Activated CD4-positive, CD25-positive, alpha-beta regulatory T cell treated with anti-CD3 and anti-CD28 coated beads, Interleukin-2, amount 50 U/mL, for 72 hours (primary cell): Measurements from ENCODE around the gene KLHDC3.
A peak's percentile ranks its signal among the peaks of the same experiment; 100 is the strongest.
"Not testable (repeated sequence)": the region's sequence is repeated elsewhere in the genome, so short reads cannot be mapped to it uniquely, and the experiment has no call there.

Experiments used
- DNase-seq: peaks from one replicate; pipeline ENCODE4 v3.0.0; 2021

The KLHDC3 gene

DNA sequence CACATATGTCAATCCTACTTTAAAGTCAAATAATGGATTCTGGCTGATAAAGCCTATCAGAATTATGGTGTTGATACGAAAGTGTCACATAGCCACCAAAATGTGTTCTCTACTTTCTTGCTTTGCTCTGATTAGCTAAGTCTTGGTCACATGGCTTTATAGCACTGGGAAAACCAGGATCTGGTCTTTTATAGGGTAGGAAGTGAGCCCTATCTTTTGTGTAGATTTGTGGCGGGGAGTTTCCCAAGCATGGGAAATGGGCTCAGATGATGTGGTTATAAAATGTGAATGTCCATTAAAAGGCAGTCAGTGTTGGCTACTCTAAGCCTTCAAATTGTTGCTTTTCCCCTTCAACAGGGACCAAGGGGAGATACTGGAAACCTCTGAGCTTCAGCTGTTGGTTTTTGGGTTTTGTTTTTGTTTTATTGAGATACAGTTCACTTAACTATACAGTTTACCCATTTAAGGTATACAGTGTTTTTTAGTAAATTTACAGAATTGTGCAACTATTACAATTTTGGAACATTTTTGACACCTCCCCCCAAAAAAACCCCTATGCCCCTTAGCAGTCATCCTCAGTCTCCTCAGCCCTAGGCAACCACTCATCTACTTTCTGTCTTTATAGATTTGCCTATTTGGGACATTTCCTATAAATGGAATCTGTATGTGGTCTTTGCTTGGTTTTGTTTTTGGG, 19.6 kb downstream of the KLHDC3 start:
- no peak for DNase-seq

DNA sequence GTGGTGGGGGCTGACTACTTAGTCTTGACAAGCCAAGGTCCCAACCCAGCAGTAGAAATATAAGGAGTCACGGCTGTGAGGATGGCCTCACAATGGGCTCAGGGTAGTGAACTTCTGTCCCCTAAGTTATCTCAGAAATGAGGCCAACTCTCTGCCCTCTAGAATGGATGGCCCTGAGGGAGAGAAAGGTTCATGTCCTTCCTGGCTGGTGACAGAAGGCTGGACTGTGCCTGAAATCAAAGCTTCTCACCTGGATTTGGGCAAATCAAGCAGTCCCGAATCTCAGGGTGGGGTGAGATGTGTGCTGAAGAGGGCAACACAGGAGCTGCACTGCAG, 20.1 kb downstream of the KLHDC3 start:
- no peak for DNase-seq

DNA sequence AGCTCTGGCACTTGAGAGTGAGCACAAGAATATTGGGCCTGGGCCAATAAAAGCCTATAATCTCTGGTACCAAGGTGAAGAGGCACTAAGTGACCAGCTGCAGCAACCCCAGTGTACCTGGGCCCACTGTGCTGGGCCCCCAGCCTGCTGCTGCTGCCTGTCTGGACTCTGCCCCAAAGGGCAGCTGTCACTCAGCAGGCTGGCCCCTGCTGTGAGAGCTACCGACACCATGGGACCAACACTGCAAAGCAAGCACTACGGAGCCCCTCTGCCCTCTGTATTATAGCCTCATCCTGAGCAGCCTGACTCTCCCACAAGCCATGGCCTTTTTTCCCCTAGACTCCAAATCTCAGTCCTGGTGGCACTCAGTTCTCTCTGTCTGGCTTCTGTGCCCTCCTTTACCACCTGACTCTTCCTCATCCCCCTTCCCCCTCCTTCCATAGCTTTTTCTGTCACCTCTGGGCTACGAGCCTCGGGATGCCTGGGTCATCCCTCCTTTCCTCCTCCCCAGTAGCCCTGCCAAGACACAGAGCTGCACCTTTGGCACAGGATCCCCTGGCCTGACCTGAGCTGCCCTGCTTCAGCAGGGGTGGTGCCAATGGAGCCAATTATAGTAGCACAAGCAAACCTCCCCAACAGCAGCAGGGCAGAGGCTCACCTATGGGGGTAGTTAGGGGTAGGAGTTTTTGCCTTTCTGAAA, 21.6 kb downstream of the KLHDC3 start:
- DNase-seq: no peak

DNA sequence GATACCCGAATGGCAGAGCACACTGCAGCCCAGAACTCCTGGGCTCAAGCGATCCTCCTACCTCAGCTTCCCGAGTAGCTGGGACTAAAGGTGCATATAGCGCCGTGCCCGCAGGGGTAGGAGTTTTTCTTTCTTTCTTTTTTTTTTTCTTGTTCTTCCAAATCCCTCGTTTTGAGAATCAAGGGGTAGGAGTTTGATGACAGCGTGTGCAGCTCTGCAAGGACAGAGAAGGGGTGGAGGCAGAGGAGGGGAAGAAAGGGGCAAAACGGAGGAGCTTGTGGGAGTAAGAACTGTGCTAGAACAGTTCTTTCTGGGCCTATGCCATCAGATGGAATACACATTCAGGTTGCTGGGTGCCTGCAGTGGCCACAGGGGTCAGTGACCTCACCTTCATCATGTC, 22.7 kb downstream of the KLHDC3 start:
- DNase-seq: no peak

DNA sequence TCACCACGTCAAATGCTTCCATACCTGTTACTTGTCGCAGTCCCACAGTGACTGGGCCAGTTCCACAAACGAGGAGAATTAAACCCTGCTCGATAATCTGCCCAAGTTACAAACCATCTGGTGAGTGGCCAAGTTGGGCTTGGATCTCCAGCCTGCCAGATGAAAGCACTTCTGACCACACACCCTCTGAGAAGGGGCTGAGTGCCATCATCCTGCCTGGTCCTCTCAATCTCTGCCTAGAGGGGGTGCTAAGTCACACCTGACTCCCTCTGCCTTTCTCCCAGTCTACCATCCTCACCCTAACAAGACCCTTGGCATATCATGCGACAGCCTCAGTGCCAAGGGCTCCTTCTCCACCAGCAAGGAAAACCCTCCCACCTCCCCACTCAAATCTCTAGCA, 23.1 kb downstream of the KLHDC3 start:
- no peak for DNase-seq

DNA sequence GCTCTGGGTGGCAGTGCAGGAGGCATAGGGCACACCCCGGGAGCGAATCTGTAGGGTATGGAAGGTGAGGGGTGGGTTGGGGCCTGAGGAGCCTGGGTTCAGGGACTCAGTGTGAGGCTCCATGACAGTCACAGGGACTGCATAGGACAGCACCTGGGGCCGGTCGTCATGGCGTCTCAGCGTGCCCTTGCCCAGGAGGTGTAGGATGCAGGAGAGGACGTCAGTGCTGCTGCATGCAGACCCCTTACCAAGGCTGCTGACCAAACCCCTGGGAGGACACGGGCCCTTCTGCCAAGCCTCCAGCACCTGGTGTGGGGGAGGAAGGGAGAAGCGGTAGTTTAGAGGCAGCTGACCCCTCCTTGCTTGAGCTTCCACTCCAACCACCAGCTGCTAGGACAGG, 23.7 kb downstream of the KLHDC3 start:
- no peak for DNase-seq

DNA sequence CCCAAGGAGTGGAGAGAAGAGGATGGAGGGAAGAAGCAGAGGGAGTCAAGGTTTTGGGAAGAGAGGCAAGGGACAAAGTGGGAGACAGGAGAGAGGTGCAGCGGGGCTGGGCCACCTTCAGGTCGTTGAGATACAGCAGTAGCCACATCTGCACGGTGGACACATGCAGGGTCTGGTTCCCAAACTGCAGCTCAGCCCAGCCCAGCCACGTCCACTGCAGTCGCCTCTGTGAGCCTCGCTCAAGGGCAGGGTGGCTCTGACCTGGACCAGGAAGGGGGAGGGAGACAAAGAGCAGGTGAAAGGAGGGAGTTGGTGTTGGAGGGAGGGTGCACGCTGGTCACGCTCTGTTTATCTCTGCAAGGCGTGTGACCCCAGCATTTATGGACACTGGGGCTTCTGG, 24.7 kb downstream of the KLHDC3 start:
- DNase-seq: no peak

DNA sequence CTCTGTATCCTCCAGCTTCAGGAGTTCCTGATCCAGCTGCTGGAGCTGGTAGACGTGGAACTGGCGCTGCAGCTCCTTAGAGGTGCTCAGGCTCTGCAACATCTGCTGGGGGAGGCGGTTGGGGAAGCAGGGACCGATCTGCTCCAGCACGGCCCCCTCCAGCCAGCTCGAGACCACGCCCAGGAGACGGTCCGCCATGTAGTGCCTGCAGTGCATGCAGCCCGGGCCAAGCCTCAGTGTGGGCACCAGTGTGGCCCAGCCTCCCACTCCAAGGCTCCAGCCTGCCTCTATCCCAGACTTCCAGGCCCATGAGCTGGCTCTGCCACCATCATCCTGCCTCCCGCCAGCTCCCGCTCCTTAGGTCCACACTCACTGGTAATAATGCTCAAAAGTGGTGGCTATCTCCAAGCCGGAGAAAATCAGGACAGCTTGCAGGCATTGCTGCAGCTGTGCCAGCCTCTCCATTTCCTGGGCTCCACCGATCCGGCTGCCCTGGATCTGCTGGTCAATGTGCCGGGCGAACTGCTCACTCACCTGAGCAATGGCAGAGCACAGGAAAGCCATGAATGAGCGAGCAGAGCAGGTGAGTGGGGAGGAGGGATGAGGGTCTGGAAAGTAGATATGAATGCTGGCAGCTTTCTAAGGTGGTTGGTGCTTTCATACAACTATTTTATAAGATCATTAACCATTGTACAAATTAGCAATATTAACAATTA, 26.7 kb downstream of the KLHDC3 start:
- DNase-seq: no peak

DNA sequence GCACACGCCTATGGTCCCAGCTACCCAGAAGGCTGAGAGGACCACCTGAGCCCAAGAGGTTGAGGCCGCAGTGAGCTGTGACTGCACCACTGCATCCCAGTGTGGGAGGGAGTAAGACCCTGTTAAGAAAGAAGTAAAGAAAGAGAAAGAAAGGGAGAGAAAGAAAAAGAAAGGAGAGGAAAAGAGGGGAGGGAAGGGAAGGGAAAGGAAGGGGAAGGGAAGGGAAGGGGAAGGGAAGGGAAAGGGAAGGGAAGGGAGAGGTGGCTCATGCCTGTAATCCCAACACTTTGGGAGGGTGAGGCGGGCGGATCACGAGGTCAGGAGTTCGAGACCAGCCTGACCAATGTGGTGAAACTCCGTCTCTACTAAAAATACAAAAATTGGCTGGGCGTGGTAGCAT, 27.4 kb downstream of the KLHDC3 start:
- DNase-seq: not testable (repeated sequence)

DNA sequence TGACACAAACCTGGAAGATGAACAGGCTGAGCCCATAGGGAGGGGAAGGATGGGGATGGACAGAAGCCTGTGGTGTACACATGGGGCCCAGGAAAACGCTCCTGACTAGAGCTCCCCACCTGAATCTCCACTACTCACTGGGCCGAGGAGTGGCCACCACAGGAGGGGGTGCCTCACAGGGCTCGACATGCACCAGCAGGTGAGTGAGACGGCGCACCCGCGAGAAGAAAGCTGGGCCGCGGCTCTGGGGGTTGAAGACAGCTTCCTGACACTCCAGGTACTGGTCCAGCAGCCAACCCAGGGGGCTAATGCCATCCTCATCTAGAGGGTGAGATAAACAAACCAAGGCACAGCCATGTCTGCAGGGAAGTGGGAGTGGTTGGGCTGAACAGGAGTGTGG, 29.3 kb downstream of the KLHDC3 start:
- DNase-seq: no peak

DNA sequence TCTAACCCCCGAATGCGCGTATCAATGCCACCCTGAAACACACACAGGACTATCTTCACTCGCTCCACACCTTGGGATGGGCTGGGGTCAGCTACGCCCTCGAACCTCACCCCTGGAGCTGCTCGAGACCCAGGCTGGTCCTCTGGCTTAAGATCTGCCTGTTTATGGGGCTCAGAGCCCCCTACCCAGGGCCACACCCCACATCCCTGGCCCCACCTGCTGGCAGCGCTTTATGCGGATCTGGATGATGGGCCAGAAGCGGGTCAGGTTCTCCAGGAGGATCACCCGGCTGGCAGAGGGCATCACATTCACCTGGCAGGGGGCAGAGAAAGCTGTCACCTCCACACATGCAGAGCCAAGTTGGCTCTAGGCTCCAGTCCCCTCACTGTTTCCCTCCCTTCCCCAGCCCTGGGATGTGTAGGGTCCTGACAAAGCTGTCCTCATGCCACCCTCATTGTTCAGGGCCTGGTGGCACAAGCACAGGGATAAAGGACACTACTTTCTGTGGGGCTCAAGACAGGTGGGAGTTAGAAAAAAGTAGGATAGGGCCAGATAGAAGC, 31.4 kb downstream of the KLHDC3 start:
- no peak for DNase-seq

DNA sequence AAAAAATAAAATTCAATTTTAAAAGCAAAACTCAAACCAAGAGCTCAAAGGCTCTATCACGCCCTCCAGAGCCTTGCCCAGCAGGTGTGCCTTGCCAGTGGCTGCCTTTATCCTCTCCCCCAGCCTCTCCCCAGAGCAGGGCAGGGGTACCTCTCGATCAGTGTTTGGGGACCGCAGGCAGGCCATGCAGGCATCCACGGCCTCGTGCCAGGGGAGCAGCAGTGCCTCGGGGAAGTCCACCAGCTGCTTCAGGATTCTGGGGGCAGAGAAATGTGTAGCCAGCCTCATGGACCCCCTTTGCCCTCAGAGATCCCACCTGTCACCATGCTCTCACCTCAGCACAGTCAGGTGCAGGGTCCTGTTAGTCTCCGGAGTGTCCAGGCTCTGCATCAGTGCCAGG, 33.9 kb downstream of the KLHDC3 start:
- no peak for DNase-seq

DNA sequence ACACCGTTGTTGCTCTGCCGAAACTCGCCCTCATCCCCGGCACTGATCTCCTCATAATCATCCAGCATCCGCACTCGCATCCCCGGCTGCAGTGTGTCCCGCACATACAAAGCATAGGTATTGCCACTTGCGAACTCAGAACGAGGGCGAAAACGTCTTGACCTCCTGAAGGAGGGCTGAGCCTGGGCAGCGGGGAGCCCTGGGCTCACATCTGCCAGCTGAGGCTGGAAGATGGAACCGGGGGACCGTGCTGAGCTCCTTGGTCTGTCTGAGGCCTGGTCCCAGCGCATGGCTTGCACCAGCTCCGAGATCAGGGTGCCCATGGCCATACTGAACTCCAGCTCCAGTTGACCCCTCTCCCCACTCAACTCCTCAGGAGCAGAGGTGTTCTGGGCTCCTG, 36.9 kb downstream of the KLHDC3 start:
- DNase-seq: no peak

DNA sequence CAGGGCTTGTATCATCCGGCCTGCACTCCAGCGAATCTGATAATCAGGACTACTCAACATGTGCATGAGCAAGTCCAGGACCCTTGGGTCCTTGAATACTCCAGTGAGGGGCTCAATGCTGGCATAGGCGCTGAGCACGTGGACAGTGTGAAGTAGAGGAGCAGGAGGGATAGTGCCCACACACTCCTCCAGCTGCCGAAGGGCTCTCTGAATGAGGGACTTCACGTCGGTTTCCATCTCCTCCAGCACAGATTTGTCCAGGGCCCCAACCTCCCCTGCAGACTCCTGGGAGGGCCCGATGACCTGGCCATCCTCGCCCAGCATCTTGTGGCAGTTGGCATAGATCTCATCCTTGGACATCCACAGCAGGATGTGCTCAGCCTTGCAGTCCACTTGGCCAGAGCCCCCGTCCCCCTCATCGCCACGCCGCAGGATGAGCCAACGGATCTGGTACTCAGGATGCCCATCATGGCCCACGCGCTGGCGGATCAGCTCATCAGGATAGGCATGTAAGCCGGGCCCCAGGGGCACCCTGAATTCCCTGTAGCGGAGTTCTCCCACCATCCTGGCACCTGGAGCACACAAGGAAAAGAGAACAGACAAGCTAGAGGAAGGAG, 38.3 kb downstream of the KLHDC3 start:
- no peak for DNase-seq

DNA sequence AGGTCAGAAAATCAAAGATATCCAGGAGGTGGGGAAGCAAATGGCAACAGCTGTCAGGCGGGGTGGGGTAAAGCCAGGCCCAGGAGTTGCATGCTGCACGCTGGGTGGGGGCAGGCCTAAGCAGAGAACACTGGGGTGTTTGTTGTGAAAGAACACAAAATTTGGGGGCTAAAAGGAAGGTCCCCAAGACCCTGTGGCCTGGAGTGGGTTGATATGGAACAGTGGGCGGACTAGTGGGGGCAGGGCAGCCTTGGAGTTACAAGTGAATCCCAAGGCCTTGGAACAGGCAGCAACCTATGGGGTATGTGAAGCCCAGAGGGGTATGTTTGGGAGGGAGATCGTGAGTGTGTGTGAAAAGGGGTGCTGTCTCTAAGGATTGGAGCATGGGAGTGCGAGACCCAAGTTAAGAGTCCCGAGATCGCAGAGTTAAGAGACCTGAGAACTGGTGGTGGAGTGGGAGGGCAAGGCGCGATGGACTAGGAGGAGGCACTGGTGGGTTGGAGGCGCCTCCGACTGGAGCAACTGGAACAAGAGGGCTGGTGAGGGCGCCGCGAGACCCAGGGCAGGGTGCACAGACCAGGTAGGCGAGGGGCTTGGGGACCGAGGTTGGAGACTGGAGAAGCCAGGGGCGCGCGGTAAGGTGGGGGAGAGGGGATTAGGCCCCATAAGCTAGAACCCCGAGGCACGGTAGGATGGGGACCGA, 38.9 kb downstream of the KLHDC3 start:
- DNase-seq: no peak

DNA sequence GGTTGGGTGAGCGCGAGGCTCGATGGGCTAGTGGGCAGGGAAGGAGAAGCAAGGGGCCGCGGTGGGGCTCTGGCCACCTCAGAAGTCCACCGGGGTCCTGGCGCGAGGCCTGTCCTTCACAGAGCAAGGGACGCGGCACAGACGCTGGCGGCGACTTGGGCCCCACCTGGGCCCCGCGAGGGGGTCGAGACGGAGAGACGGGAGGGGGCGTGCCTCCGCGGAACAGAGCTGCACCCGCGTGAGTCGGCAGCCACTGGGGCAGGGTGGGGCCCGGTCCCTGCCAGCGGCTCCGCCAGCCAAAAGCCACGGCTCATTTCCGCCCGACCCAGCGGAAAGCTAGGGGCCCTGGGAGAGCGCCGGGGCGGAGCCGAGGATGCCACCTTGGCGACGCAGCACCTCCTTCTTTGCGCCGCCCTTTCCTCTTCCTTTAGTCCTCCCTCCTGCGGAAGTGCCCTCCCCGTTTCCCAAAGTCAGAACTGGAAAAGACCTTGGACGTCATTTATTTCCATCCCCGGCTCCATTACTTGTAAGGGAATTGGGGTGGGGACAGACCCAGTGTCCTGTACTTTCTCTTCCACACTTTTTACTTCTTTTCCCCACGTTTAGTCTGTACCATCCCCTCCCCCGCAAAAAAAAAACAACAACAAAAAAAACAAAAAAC, 39.6 kb downstream of the KLHDC3 start, which contains the start of gene CUL7:
Gene CUL7, minus strand, starts transcription at position 307 of the 661 bp plus-strand sequence. CDS start 1,063 bp downstream, outside the sequence.
- peak; percentile 90 for DNase-seq

DNA sequence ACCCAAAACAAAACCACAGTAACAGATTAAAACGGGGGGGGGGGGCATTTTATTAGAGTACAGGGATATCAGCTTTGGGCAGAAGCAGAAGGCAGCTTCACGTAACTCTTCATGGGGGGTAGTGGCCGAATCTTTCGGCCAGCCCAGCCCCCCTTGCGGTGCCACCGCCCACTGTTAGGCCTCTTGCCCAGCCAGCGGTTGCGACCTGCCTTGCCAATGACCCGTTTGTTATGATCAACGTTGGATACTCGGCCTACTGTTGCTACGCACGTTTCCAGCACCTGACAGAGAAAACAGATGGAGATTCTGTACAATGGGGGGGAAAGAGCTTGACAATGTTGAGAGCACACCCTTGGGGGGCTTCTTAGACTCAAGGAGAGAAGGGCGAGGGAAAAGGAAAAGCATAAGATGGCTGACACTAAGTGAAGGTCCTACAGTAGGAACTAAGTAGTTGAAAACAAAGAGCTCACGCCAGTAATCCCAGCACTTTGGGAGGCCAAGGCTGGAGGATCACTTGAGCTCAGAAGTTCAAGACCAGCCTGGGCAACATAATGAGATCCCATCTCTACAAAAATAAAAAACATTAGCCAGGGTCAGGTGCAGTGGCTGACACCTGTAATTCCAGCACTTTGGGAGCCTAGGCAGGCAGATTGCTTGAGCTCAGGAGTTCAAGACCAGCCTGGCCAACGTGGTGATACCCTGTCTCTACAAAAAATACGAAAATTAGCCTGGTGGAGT, 40.3 kb downstream of the KLHDC3 start:
- no peak for DNase-seq

DNA sequence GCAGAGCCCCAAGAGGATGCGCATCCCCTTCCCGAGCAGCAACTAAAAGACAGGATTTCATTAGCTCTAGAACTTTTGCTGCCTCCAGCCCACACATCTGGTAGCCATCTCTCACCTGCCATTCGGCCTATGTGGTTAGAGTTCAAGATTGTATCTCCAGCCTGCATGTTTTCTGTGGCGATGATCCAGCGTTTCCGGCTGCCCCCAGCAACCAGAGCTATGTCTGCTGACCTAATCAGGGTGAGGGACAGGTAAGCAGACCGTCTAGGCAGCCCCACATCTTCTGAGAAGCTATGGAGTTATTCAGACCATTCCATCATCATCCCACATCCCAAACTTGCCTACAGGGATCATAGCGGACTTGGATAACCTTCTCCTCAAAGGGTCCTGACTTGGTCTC, 41.9 kb downstream of the KLHDC3 start:
- no peak for DNase-seq

DNA sequence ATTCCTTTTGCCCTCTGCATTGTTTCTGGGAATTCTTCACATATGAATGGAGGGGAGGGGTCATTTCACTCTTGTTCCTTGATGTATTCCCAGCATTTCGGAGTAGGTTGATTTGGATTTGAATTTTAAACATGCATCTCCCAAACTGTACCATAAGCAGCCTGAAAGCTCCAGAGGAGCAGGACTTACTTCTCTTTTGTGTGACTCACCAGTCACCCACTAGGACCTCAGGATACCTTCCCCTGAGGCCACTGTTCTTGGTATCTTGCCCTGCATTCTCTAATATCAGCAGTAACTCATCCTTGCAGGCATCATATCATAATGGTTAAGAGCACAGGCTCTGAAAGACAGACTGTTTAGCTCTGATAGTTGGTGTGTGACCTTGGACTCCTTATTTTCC, 44.5 kb downstream of the KLHDC3 start:
- no peak for DNase-seq

DNA sequence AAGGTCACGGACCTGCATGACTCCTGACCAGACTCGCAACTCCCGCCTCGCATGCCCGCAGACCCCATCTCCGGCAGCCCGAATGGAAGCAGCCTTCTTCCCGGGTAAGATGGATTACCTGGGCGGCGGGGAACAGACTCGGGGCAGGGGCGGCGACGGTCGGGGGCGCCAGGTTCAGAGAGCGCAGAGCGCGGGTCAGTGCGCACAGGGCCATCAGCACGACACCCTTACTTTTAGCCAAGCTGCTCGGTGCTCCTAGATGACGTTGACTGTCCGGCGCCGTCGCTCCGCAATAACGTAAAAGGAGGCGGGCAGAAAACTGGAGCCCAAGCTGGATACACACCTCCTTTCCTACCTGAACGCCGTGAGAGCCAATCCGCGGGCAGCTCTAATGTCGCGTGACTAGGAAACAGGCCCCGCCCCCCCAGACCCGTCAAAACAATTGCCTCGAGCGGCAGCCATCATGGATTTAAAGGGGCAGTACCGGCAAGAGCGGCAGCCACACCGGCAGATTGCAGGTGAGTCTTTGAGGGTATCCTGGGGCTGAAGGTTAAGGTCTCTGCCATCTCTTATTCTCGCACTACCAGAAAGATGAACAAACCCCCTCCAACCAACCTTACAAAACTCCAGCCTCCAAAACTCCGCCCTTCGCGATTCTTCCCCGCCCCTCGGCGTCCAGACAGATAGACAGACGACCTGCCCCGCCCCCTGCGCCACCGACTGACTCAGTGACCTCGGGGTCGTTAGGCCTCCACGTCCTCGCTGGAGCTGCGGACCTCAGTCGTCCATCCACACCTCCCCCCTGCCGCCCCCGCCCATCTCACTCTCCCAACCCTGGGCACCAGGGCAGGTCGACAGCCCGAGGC, 45.4 kb downstream of the KLHDC3 start, which contains the start of the genes KLC4 and MRPL2:
Gene KLC4, plus strand, starts transcription at position 464 of the 866 bp plus-strand sequence. CDS start 1,705 bp downstream, outside the sequence.
Gene MRPL2, minus strand, starts transcription at position 267 of the 866 bp plus-strand sequence. Its CDS starts 53 bp downstream, at position 214.
- DNase-seq: peak; percentile 92
